SK-N-SH treated with all-trans-retinoic acid at 6 μM for 48 hours (cell line): ENCODE measurements around the gene TECTB.

Source experiments
- ARNTL ChIP-seq: fragments of 450-650 bp; formaldehyde crosslinking; IDR thresholded peaks from 2 replicates; pipeline ENCODE4 v1.5.0; 2020; ENCODE audit warnings: low read depth, mild to moderate bottlenecking, moderate library complexity, borderline replicate concordance
- BACH2 ChIP-seq: fragments of 250-450 bp; sonication (Bioruptor Pico); IDR thresholded peaks from 2 replicates; pipeline ENCODE4 v1.9.0; 2021; ENCODE audit warnings: mild to moderate bottlenecking, borderline replicate concordance
- CREB5 ChIP-seq: fragments of 250-450 bp; sonication (Bioruptor Pico); IDR thresholded peaks from 2 replicates; pipeline ENCODE4 v1.5.1; 2020; ENCODE audit warnings: low read depth, mild to moderate bottlenecking, moderate library complexity
- OSR1 ChIP-seq: fragments of 250-450 bp; sonication (Bioruptor Pico); IDR thresholded peaks from 2 replicates; pipeline ENCODE4 v1.8.0; 2022; ENCODE audit warnings: moderate library complexity, mild to moderate bottlenecking, inconsistent platforms
- SNAI2 ChIP-seq: fragments of 250-450 bp; sonication (Bioruptor Pico); IDR thresholded peaks from 2 replicates; pipeline ENCODE4 v1.5.0; 2020; ENCODE audit warnings: mild to moderate bottlenecking, moderate library complexity
- ZFP3 ChIP-seq: fragments of 250-450 bp; sonication (Bioruptor Pico); IDR thresholded peaks from 2 replicates; pipeline ENCODE4 v1.5.0; 2020; ENCODE audit warnings: mild to moderate bottlenecking, moderate library complexity
- ZNF565 ChIP-seq: fragments of 450-650 bp; formaldehyde crosslinking; conservative IDR thresholded peaks from 2 replicates; pipeline ENCODE4 v1.5.0; 2020; ENCODE audit warnings: low read depth, mild to moderate bottlenecking, moderate library complexity
- ZNF8 ChIP-seq: fragments of 450-650 bp; formaldehyde crosslinking; IDR thresholded peaks from 2 replicates; pipeline ENCODE4 v1.5.0; 2020; ENCODE audit warnings: mild to moderate bottlenecking, moderate library complexity
- TF ChIP-seq, protein P1 (sequence below): fragments of 250-450 bp; sonication (Bioruptor Pico); IDR thresholded peaks from 2 replicates; pipeline ENCODE4 v1.8.0; 2020; ENCODE audit warnings: mild to moderate bottlenecking, moderate library complexity, borderline replicate concordance

DNA sequence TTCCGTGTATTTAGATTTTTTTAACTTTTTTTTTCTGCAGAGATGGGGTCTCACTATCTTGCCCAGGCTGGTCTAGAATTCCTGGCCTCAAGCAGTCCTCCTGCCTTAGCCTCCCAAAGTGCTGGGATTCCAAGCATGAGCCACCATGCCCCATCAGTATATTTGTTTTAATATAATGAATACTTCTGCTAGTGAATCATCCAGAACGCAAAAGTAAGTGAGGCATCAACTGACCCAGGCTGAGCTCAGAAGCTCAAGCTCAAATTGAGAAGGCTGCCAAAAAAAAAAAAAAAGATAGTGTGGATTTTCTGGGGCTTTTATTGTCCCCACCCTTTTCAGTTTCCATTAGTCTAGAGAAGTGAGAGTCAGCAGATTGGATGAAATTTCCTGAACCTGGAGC, 39.0 kb upstream of the TECTB start:
- no peak for TF ChIP-seq CREB5 (CRISPR knock-in tag)
- TF ChIP-seq ZNF8 (CRISPR knock-in tag): no peak
- TF ChIP-seq, protein P1, sequence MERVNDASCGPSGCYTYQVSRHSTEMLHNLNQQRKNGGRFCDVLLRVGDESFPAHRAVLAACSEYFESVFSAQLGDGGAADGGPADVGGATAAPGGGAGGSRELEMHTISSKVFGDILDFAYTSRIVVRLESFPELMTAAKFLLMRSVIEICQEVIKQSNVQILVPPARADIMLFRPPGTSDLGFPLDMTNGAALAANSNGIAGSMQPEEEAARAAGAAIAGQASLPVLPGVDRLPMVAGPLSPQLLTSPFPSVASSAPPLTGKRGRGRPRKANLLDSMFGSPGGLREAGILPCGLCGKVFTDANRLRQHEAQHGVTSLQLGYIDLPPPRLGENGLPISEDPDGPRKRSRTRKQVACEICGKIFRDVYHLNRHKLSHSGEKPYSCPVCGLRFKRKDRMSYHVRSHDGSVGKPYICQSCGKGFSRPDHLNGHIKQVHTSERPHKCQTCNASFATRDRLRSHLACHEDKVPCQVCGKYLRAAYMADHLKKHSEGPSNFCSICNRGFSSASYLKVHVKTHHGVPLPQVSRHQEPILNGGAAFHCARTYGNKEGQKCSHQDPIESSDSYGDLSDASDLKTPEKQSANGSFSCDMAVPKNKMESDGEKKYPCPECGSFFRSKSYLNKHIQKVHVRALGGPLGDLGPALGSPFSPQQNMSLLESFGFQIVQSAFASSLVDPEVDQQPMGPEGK (CRISPR knock-in tag): no peak
- no peak for TF ChIP-seq ARNTL (CRISPR knock-in tag)
- no peak for TF ChIP-seq SNAI2 (CRISPR knock-in tag)
- no peak for TF ChIP-seq ZFP3 (CRISPR knock-in tag)
- TF ChIP-seq BACH2: no peak
- no peak for TF ChIP-seq ZNF565 (CRISPR knock-in tag)
- TF ChIP-seq OSR1 (CRISPR knock-in tag): no peak
